IMR-90 (cell line): ENCODE data around the gene RALGPS1. TPM values are rescaled to one million over a fixed set of nuclear protein-coding genes. Genes with fewer than 3 reads are reported as not detected.

Source experiments
- ATAC-seq: fragments of 200-7000 bp; cut with Tn5 transposase; 2 replicates; pipeline ENCODE4 v1.9.1; 2020; ENCODE audit warnings: low read depth, mild to moderate bottlenecking, moderate library complexity
- BruUV-seq: library from RNA; stranded (reverse); fragments of 400-500 nt; replicated peaks from 2 replicates; lab custom pipeline; 2021; lab: Mats Ljungman, UMichigan
- CTCF ChIA-PET: fragments of 300-600 bp; formaldehyde crosslinking; extraction: SDS; loops from one replicate; lab custom pipeline; 2021; ENCODE audit warnings: antibody characterized with exemption; lab: Yijun Ruan, JAX
- POLR2A ChIA-PET: fragments of 300-600 bp; sonication (Branson Sonifier 250); formaldehyde crosslinking; loops from one replicate; lab custom pipeline; 2022; ENCODE audit warnings: antibody characterized with exemption; ENCODE audit not compliant: unreplicated experiment; lab: Charles Lee
- DNase-seq: peaks from one replicate; pipeline ENCODE4 v3.0.0; 2013
- H2AFZ ChIP-seq: replicated peaks from 2 replicates; pipeline ENCODE3; 2013; ENCODE audit warnings: low read length, mild to moderate bottlenecking; ENCODE audit not compliant: poor library complexity
- H2AK5ac ChIP-seq: 2 replicates; pipeline ENCODE4 v1.6.1; 2013; ENCODE audit warnings: low read depth, low read length, inconsistent platforms
- H2AK9ac ChIP-seq: replicated peaks from 2 replicates; pipeline ENCODE3; 2013; ENCODE audit warnings: mild to moderate bottlenecking, low read depth, low read length, moderate library complexity; ENCODE audit not compliant: poor library complexity
- H2BK120ac ChIP-seq: 2 replicates; pipeline ENCODE4 v1.6.1; 2013; ENCODE audit warnings: low read depth, low read length, inconsistent platforms
- H2BK15ac ChIP-seq: 3 replicates; pipeline ENCODE4 v1.6.1; 2013; ENCODE audit warnings: low read depth, low read length, inconsistent platforms
- H2BK20ac ChIP-seq: 2 replicates; pipeline ENCODE4 v1.6.1; 2013; ENCODE audit warnings: low read depth, mild to moderate bottlenecking, inconsistent platforms, low read length, moderate library complexity
- H2BK5ac ChIP-seq: 2 replicates; pipeline ENCODE4 v1.6.1; 2013; ENCODE audit warnings: mild to moderate bottlenecking, low read depth, low read length, inconsistent platforms; ENCODE audit not compliant: poor library complexity, severe bottlenecking
- H3K14ac ChIP-seq: replicated peaks from 2 replicates; pipeline ENCODE4 v1.6.1; 2013; ENCODE audit warnings: low read depth, low read length, inconsistent platforms
- H3K18ac ChIP-seq: 2 replicates; pipeline ENCODE4 v1.6.1; 2013; ENCODE audit warnings: low read depth, low read length, control low read depth
- H3K23ac ChIP-seq: 2 replicates; pipeline ENCODE4 v1.6.1; 2013; ENCODE audit warnings: low read depth, low read length, inconsistent platforms
- H3K27ac ChIP-seq: 2 replicates; pipeline ENCODE4 v1.5.1; 2013; ENCODE audit warnings: mild to moderate bottlenecking, control low read depth, low read length; ENCODE audit not compliant: insufficient read depth
- H3K27me3 ChIP-seq: 2 replicates; pipeline ENCODE4 v1.6.1; 2013; ENCODE audit warnings: low read length; ENCODE audit not compliant: control insufficient read depth, insufficient read depth
- H3K36me3 ChIP-seq: 2 replicates; pipeline ENCODE4 v1.6.1; 2013; ENCODE audit warnings: low read length, mixed read lengths; ENCODE audit not compliant: control insufficient read depth, insufficient read depth
- H3K4ac ChIP-seq: 2 replicates; pipeline ENCODE4 v1.6.1; 2013; ENCODE audit warnings: low read depth, low read length, inconsistent platforms
- H3K4me1 ChIP-seq: 2 replicates; pipeline ENCODE4 v1.6.1; 2013; ENCODE audit warnings: low read length, mixed read lengths; ENCODE audit not compliant: control insufficient read depth, insufficient read depth
- H3K4me2 ChIP-seq: 2 replicates; pipeline ENCODE4 v1.6.1; 2013; ENCODE audit warnings: low read depth, mild to moderate bottlenecking, control low read depth, low read length, moderate library complexity
- H3K4me3 ChIP-seq: 2 replicates; pipeline ENCODE4 v1.5.1; 2013; ENCODE audit warnings: low read depth, mild to moderate bottlenecking, control low read depth, low read length, moderate library complexity; ENCODE audit not compliant: insufficient read depth
- H3K56ac ChIP-seq: 2 replicates; pipeline ENCODE4 v1.6.1; 2013; ENCODE audit warnings: low read length, inconsistent platforms; ENCODE audit not compliant: insufficient read depth; ENCODE audit errors: extremely low read depth
- H3K79me1 ChIP-seq, 2 experiments: 2 replicates each; pipeline ENCODE4 v1.6.1; 2013; ENCODE audit warnings: low read length in 2 of 2, inconsistent platforms in 1 of 2, low read depth in 1 of 2
- H3K9ac ChIP-seq: 2 replicates; pipeline ENCODE4 v1.6.1; 2013; ENCODE audit warnings: low read depth, low read length, control low read depth
- H3K9me1 ChIP-seq: 2 replicates; pipeline ENCODE4 v1.6.1; 2013; ENCODE audit warnings: low read length, inconsistent platforms; ENCODE audit not compliant: insufficient read depth
- H3K9me3 ChIP-seq: 2 replicates; pipeline ENCODE4 v1.6.1; 2013; ENCODE audit warnings: low read length; ENCODE audit not compliant: control insufficient read depth, insufficient read depth
- H4K20me1 ChIP-seq: 2 replicates; pipeline ENCODE4 v1.6.1; 2013; ENCODE audit warnings: low read length, inconsistent platforms; ENCODE audit not compliant: insufficient read depth
- H4K5ac ChIP-seq: 2 replicates; pipeline ENCODE4 v1.6.1; 2013; ENCODE audit warnings: mild to moderate bottlenecking, low read depth, low read length, control low read depth
- H4K8ac ChIP-seq, 2 experiments: 2 replicates each; pipeline ENCODE4 v1.6.1; 2013; ENCODE audit warnings: low read depth in 2 of 2, low read length in 2 of 2, control low read depth in 1 of 2, inconsistent platforms in 1 of 2
- H4K91ac ChIP-seq: 2 replicates; pipeline ENCODE4 v1.6.1; 2013; ENCODE audit warnings: low read depth, low read length, inconsistent platforms; ENCODE audit not compliant: insufficient read depth
- CEBPB ChIP-seq: IDR thresholded peaks from 2 replicates; pipeline ENCODE4 v1.6.1; 2012; ENCODE audit warnings: low read depth, low read length, improper control_type of control experiment
- MAZ ChIP-seq: IDR thresholded peaks from 2 replicates; pipeline ENCODE4 v1.6.1; 2012; ENCODE audit warnings: low read depth, mild to moderate bottlenecking, low read length, improper control_type of control experiment, moderate library complexity, borderline replicate concordance
- NFE2L2 ChIP-seq: fragments of 150-350 bp; IDR thresholded peaks from 2 replicates; pipeline ENCODE4 v1.6.1; 2016; ENCODE audit warnings: low read depth, mild to moderate bottlenecking, low read length
- RFX5 ChIP-seq: IDR thresholded peaks from 2 replicates; pipeline ENCODE4 v1.8.0; 2012; ENCODE audit warnings: low read depth, mild to moderate bottlenecking, low read length, moderate library complexity
- USF2 ChIP-seq: fragments of 150-350 bp; IDR thresholded peaks from 2 replicates; pipeline ENCODE4 v1.6.1; 2017; ENCODE audit warnings: mild to moderate bottlenecking, antibody characterized with exemption, low read length, low read depth
- WGBS, 2 experiments: methylation state at CpG; one replicate each; pipeline versions ENCODE4 v1.1.5 to v1.1.7; 2013; ENCODE audit warnings: missing lambda C conversion rate in 2 of 2; ENCODE audit not compliant: insufficient read length in 1 of 2; ENCODE audit errors: extremely low coverage in 2 of 2; 5-methylcytosine and 5-hydroxymethylcytosine counted together
- dilution Hi-C: fragments of 300-500 bp; cut with HindIII; formaldehyde crosslinking; loops from one replicate; pipeline ENCODE4 v1.14.3; 2018; ENCODE audit warnings: low sequenced_read_pairs; ENCODE audit not compliant: unreplicated experiment
- in situ Hi-C: fragments of 300-500 bp; cut with MboI; formaldehyde crosslinking; loops from 3 replicates; pipeline ENCODE4 v1.14.3; 2019; ENCODE audit warnings: low sequenced_read_pairs, inconsistent platforms, mixed read lengths
- intact Hi-C: fragments of 100-400 bp; cut with micrococcal nuclease; formaldehyde crosslinking; loops from 2 replicates; pipeline ENCODE4 v1.10.0; 2022
- polyA plus RNA-seq, 3 experiments: library from polyadenylated mRNA; depleted of rRNA; stranded (reverse); fragments of >200 nt; gene quantifications; 2 replicates each; pipeline ENCODE4 v1.2.3, GENCODE V29; 2012; ENCODE audit warnings: low replicate concordance in 1 of 3
- total RNA-seq: library from RNA; depleted of rRNA; stranded (reverse); fragments of >200 nt; gene quantifications from 2 replicates; pipeline ENCODE4 v1.2.3, GENCODE V29; 2012

RALGPS1 gene
- total and polyA plus RNA-seq, 2 of the 4 experiments (the other 2 are of a cell fraction): 0.90 to 2.8 TPM

GRCh38 chr9:127176631-127177030, 262.0 kb downstream of the RALGPS1 start:
- H2AK5ac ChIP-seq: peak overlapping the region; percentile 48; the same call in 1 of the 2 replicates
- 0 out of 2 replicates have a peak overlapping the region, but pooled peaks have one; percentile 9 for H2BK20ac ChIP-seq
- H3K9me1 ChIP-seq: 0 out of 2 replicates have a peak, but pooled peaks cover 3% of the 10 kb centered on the region
- intact Hi-C loops: no loop called here
- H3K4me1 ChIP-seq: peaks cover 15% of the 10 kb centered on the region
- BruUV-seq: no TSS peak
- H4K91ac ChIP-seq: no peak overlapping the region
- H3K4me3 ChIP-seq: no peak overlapping the region
- no peak overlapping the region for H2BK120ac ChIP-seq
- H3K27me3 ChIP-seq: no peaks in the 10 kb centered on the region
- no peak overlapping the region for H3K56ac ChIP-seq
- ChIA-PET CTCF (no interaction called here), POLR2A (no interaction called here)
- H3K27ac ChIP-seq: no peak overlapping the region
- TF ChIP-seq USF2: no peak
- no peak for TF ChIP-seq CEBPB
- TF ChIP-seq RFX5: no peak
- no peak for TF ChIP-seq MAZ
- TF ChIP-seq NFE2L2: no peak
- H2BK15ac ChIP-seq: peak overlapping the region; percentile 18; the same call in 1 of the 3 replicates
- no peak overlapping the region for H3K23ac ChIP-seq
- H3K4ac ChIP-seq: no peak overlapping the region; the same call in 1 of the 2 replicates
- H4K8ac ChIP-seq: no peak overlapping the region
- WGBS, 2 experiments: no CpG with 5 or more reads among the region's 3 CpGs
- H3K9me3 ChIP-seq: no peaks in the 10 kb centered on the region
- H3K9ac ChIP-seq: no peak overlapping the region
- DNase-seq (no peak), ATAC-seq (no peak)
- no peak overlapping the region for H3K14ac ChIP-seq
- H3K18ac ChIP-seq: no peak overlapping the region; the same call in 1 of the 2 replicates
- H2BK5ac ChIP-seq: no peak overlapping the region
- H2AFZ ChIP-seq: no peak overlapping the region
- no peak overlapping the region for H3K4me2 ChIP-seq
- H2AK9ac ChIP-seq: no peak overlapping the region
- no peaks in the 10 kb centered on the region for H3K79me1 ChIP-seq
- in situ Hi-C loops: no loop called here
- dilution Hi-C loops: no loop called here
- H4K5ac ChIP-seq: no peak overlapping the region
- H3K36me3 ChIP-seq: no peaks in the 10 kb centered on the region
- no peaks in the 10 kb centered on the region for H4K20me1 ChIP-seq
